A673 (cell line): ENCODE results near the gene CFAP97D2.

ENCODE experiments used
- CTCF ChIP-seq: fragments of 300-800, 200-600 bp; sonication (generic); conservative IDR thresholded peaks from 2 replicates; pipeline ENCODE4 v1.5.1; 2017; ENCODE audit warnings: low read depth, mild to moderate bottlenecking, antibody characterized with exemption, low read length, moderate library complexity, mixed read lengths
- EZH2 ChIP-seq: fragments of 200-600 bp; sonication (generic); IDR thresholded peaks from 2 replicates; pipeline ENCODE4 v1.6.1; 2017; ENCODE audit warnings: borderline replicate concordance, low read depth, mild to moderate bottlenecking, mixed read lengths, antibody characterized with exemption, low read length; ENCODE audit not compliant: poor library complexity, severe bottlenecking

- no peak for TF ChIP-seq CTCF
- no peak for TF ChIP-seq EZH2
These were observed 17.6 kb downstream of the CFAP97D2 start for GRCh38 chr13:114196629-114197028.
